ENCODE results near the gene CA6.

- TF ChIP-seq CTCF (optimal IDR thresholded peaks at IDR 0.05 in 1 of 3, IDR thresholded peaks at IDR 0.05 in 1 of 3, conservative IDR thresholded peaks at IDR 0.05 in 1 of 3; ENCODE audit: extremely low read depth in 1 of 3, insufficient read depth in 2 of 3, low read length in 3 of 3) (no peak), EZH2 (IDR thresholded peaks at IDR 0.05; ENCODE audit: low read length) (no peak)
Measured at GRCh38 chr1:8939362-8939995, 6.2 kb upstream of the CA6 start.

Measured in keratinocyte (primary cell).